ENCODE data around the gene HNRNPU.

Gene HNRNPU

DNA sequence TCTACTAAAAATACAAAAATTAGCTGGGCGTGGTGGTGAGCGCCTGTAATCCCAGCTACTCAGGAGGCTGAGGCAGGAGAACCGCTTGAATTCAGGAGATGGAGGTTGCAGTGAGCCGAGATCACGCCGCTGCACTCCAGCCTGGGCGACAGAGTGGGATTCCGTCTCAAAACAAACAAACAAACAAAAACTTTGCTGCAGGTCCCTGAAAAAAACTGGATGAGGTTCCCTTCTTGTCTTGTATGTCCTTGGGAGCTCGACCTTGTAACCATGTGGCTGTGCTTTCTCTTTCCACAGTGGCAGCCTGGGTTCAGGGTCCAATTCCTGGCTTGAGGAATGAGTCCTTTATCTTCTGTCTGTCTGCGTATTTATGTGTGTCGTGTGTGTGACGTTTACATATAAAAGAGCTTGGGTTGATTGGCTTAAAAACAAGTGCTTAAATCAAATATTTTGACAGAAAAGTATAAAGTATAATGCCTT, 46.9 kb downstream of the HNRNPU start:
- CTCF ChIA-PET: no interaction called here
- POLR2A ChIA-PET: no interaction called here
- DNase-seq (ENCODE audit: extremely low spot score): no peak
- TF ChIP-seq CTCF (IDR thresholded peaks at IDR 0.05; ENCODE audit: control extremely low read depth, extremely low read depth, low read depth, missing control alignments): no peak

- ChIA-PET CTCF (interaction anchor here (1.3 to 3.4 kb wide), 5 partner anchors 14 to 227 kb away, joined by 3 to 28 read pairs (median 13); no protein-coding TSS in a partner anchor), POLR2A (no interaction called here)
- DNase-seq (ENCODE audit: extremely low spot score): no peak
- no peak for TF ChIP-seq CTCF (IDR thresholded peaks at IDR 0.05; ENCODE audit: control extremely low read depth, extremely low read depth, low read depth, missing control alignments)
These were observed 48.7 kb downstream of the HNRNPU start for GRCh38 chr1:244815600-244816099.

GRCh38 chr1:244813327-244813726, 51.0 kb downstream of the HNRNPU start:
- ChIA-PET CTCF (interaction anchor here (1.1 to 3.4 kb wide), 5 partner anchors 12 to 230 kb away, joined by 3 to 28 read pairs (median 13); no protein-coding TSS in a partner anchor), POLR2A (no interaction called here)
- TF ChIP-seq CTCF (IDR thresholded peaks at IDR 0.05; ENCODE audit: control extremely low read depth, extremely low read depth, low read depth, missing control alignments): no peak
- no peak for DNase-seq (ENCODE audit: extremely low spot score)

DNA sequence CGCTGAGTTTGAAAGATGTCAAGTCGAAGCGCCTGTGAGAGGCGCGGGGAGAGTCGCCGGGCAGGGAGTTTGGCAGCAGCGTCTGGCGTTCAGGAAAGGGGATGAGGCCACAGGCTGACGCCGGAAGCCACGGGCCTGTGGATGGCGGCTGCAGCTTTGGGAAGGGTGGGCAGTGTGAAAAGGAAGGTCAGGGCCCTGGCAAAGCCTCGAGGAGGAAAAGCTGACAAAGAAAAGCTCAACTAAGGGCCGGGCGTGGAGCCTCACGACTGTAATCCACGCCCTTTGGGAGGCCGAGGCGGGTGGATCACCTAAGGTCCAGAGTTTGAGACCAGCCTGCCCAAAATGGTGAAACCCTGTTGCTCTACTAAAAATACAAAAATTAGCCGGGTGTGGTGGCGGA, 54.1 kb downstream of the HNRNPU start:
- ChIA-PET POLR2A (no interaction called here), CTCF (interaction anchor here (1.1 to 1.7 kb wide), 3 partner anchors 9 to 206 kb away, joined by 3 to 5 read pairs (median 3); no protein-coding TSS in a partner anchor)
- TF ChIP-seq CTCF (IDR thresholded peaks at IDR 0.05; ENCODE audit: control extremely low read depth, extremely low read depth, low read depth, missing control alignments): no peak
- DNase-seq (ENCODE audit: extremely low spot score): no peak

- no peak for DNase-seq (ENCODE audit: extremely low spot score)
- ChIA-PET CTCF (interaction anchor here (1.3 to 2.1 kb wide), 2 partner anchors 235 to 236 kb away, joined by 5 to 9 read pairs; no protein-coding TSS in a partner anchor), POLR2A (no interaction called here)
- no peak for TF ChIP-seq CTCF (IDR thresholded peaks at IDR 0.05; ENCODE audit: control extremely low read depth, extremely low read depth, low read depth, missing control alignments)
These were observed 57.2 kb downstream of the HNRNPU start for GRCh38 chr1:244807138-244807537.

GRCh38 chr1:244804841-244805240, 59.5 kb downstream of the HNRNPU start:
- no peak for TF ChIP-seq CTCF (IDR thresholded peaks at IDR 0.05; ENCODE audit: control extremely low read depth, extremely low read depth, low read depth, missing control alignments)
- POLR2A ChIA-PET: no interaction called here
- CTCF ChIA-PET: interaction anchor here (0.9 kb wide), 1 partner anchor 238 kb away, joined by 3 read pairs; no protein-coding TSS in a partner anchor
- no peak for DNase-seq (ENCODE audit: extremely low spot score)

All from GM10248 (cell line).